Kidney epithelial cell (primary cell): ENCODE results near the gene CACNA1D. TPM values are rescaled to one million over a fixed set of nuclear protein-coding genes. Genes with fewer than 3 reads are reported as not detected.

ENCODE experiments used
- DNase-seq: peaks from one replicate; pipeline ENCODE4 v3.0.0-alpha.2; 2010; ENCODE audit warnings: low read depth
- H3K27me3 ChIP-seq: 2 replicates; pipeline ENCODE4 v1.6.0; 2011; ENCODE audit warnings: low read length; ENCODE audit not compliant: control insufficient read depth, insufficient read depth
- H3K36me3 ChIP-seq: 2 replicates; pipeline ENCODE4 v1.5.1; 2011; ENCODE audit warnings: low read length; ENCODE audit not compliant: control insufficient read depth, insufficient read depth
- H3K4me3 ChIP-seq: 2 replicates; pipeline ENCODE4 v1.5.1; 2011; ENCODE audit warnings: low read depth, mild to moderate bottlenecking, control low read depth, low read length
- total RNA-seq: library from RNA; depleted of rRNA; stranded (reverse); fragments of >200 nt; gene quantifications from 2 replicates; pipeline ENCODE4 v1.2.3, GENCODE V29; 2015
- TF ChIP-seq, protein P1 (sequence below): IDR thresholded peaks from 2 replicates; pipeline ENCODE4 v1.5.1; 2011; ENCODE audit warnings: mild to moderate bottlenecking, moderate library complexity, low read length, control low read depth, inconsistent platforms; ENCODE audit not compliant: insufficient read depth, poor library complexity, severe bottlenecking

CACNA1D gene
- total RNA-seq, 1 donor from 2014 or later, result 0.21 TPM

DNA sequence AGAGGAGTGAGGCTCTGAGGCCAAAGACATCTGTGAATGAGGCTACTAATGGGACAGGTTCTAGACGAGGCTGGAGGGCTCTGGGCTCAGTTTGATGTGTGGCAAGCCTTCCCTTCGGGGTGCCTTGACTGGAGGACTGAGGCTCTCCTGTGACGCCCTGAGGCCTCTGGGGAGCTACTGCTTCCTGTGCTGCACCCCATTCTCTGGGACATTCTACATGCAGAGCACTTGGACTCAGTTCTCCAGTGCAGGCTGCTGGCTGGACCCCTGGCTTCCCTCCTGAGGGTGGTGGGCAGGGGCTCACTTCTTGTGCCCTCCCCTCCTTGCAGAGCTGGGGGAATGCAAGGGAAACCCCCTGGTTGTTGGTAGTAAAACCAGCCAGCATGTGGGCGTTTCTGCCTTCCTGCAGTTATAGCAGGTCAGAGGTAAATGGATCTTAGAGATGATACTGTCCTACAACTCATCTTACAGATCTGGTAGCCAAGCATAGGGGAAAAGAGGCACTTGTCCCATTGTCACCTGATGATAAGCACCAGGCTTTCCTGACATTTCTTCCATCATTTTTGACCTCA is 218.5 kb downstream of the CACNA1D start:
- no peak overlapping the region for H3K4me3 ChIP-seq
- TF ChIP-seq, protein P1, sequence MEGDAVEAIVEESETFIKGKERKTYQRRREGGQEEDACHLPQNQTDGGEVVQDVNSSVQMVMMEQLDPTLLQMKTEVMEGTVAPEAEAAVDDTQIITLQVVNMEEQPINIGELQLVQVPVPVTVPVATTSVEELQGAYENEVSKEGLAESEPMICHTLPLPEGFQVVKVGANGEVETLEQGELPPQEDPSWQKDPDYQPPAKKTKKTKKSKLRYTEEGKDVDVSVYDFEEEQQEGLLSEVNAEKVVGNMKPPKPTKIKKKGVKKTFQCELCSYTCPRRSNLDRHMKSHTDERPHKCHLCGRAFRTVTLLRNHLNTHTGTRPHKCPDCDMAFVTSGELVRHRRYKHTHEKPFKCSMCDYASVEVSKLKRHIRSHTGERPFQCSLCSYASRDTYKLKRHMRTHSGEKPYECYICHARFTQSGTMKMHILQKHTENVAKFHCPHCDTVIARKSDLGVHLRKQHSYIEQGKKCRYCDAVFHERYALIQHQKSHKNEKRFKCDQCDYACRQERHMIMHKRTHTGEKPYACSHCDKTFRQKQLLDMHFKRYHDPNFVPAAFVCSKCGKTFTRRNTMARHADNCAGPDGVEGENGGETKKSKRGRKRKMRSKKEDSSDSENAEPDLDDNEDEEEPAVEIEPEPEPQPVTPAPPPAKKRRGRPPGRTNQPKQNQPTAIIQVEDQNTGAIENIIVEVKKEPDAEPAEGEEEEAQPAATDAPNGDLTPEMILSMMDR, result no peak
- DNase-seq, result no peak
- H3K36me3 ChIP-seq, result no peaks in the 10 kb centered on the region
- H3K27me3 ChIP-seq, result no peaks in the 10 kb centered on the region

DNA sequence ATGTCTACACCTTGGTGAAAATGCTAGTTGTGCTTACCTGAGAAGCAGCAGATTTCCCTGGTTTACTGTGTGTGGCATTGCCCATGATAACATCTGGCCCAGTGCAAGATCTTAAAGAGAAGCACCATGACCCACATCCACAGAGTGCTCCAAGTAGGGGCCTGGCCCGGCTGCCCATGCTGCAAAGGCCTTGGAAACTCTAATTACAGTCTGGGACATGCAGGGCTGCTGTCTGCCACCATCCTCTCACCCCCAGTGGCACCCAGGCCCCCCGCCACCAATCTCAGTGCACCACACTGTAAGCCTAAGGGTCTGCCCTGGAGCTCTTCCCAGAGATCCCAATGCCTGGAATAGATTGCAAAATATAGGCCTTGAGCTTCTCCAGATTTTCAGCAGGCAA is 219.2 kb downstream of the CACNA1D start:
- TF ChIP-seq, protein P1, result no peak
- no peak for DNase-seq
- H3K36me3 ChIP-seq, result no peaks in the 10 kb centered on the region
- H3K4me3 ChIP-seq, result no peak overlapping the region
- no peaks in the 10 kb centered on the region for H3K27me3 ChIP-seq

DNA sequence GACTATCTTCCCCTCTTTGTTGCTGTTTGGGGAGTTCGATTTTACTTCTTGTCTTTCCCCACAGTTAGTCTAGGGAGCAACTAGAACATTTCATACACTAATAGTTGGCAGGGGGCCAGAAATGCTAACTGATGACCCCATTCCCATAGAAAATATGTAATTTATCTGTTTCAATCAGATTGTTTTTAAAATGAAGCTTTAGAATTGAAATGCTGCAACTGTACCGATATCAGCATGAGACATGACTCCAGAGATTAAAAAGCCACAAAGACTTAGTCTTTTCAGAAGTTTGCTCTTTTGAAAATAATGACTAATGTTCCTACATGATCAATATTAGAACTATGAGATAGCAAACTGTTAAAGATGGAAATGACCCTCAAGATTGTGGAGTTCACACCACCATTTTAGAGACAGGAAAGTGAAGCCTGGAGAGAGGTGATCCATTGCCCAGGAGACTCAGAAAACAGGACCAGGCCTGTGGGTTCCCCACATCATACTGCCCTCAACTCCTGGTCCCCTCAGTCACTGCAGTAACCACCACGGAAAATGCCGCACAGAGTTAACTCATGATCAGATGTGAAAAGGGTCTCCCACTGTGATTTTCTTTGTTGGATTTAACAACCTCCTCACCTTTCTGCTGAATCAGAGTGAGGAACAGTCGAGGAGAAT is 221.5 kb downstream of the CACNA1D start:
- H3K36me3 ChIP-seq, result no peaks in the 10 kb centered on the region
- TF ChIP-seq, protein P1, result no peak
- no peaks in the 10 kb centered on the region for H3K27me3 ChIP-seq
- no peak for DNase-seq
- H3K4me3 ChIP-seq, result no peak overlapping the region

DNA sequence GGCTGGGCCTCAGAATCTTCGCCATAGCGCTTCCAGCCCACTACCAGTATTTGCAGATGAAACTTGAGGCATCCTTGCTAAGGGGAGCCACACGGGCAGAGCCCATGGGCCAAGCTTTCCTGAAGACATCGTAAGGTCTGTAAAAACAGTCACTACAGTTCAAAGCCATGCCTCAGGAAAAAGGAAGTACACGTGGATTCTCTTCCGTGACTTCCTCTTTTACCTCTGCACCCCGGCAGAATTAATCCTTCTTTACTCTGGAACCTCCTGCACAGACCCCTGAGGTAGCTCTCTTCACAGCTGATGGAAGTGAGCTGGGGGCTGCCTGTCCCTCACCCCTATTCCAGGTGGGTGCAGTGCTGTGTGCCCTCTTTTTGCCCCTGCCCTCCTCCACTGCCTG is 222.6 kb downstream of the CACNA1D start:
- Histone ChIP-seq H3K4me3 (no peak overlapping the region), H3K36me3 (no peaks in the 10 kb centered on the region), H3K27me3 (no peaks in the 10 kb centered on the region)
- no peak for DNase-seq
- TF ChIP-seq, protein P1, result no peak

DNA sequence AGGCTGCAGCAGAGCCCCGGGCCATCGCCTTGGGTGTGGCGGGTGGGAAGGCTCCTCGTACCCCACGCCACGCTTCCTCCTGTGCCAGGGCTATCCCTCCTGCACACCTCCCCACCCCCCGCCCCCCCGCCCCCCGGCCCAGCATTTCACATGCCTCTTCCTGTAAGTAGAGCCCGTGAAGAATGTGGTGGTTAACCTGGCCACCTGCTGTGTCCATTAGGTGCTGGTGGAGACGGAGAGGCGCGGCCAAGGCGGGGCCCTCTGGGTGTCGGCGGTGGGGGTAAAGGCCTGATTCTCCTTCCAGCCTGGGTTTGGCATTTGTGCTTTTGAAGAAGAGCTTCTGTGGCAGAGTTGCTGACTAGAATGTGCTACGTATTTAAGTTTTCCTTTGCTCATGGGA is 224.1 kb downstream of the CACNA1D start:
- TF ChIP-seq, protein P1, result no peak
- Histone ChIP-seq H3K36me3 (no peaks in the 10 kb centered on the region), H3K4me3 (no peak overlapping the region), H3K27me3 (no peaks in the 10 kb centered on the region)
- DNase-seq, result no peak

DNA sequence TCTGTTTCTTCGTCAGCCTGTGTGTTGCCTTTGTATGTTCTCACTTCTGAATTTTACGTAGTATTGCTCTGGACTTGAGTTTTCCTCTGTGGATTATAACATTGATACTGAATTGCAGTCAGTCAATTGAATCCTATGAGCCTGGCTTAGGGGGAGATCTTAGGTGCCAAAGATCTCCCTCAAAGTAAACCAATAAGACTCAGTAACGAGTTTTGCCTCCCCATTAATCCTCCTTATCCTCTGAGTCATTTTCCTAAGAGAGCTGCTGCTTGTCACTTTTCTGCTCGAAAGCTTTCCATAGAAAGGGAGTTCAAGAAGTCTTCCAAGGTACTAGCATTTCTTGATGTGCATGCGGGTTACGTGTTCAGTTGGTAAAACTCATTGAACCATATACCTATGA is 225.4 kb downstream of the CACNA1D start:
- no peaks in the 10 kb centered on the region for H3K36me3 ChIP-seq

More for the DNA sequence above, 225.4 kb downstream of the CACNA1D start:
- TF ChIP-seq, protein P1, result no peak
- H3K27me3 ChIP-seq, result no peaks in the 10 kb centered on the region
- H3K4me3 ChIP-seq, result no peak overlapping the region
- no peak for DNase-seq
